CD4-positive, alpha-beta T cell treated with Interferon alpha-2 for 1 hour (primary cell): ENCODE measurements around the gene FBXO47.
"Not testable (repeated sequence)": the region's sequence is repeated elsewhere in the genome, so short reads cannot be mapped to it uniquely, and the experiment has no call there.

Source experiments
- DNase-seq, 2 donors: peaks; one replicate each; pipeline ENCODE4 v3.0.0-alpha.2; 2020 to 2022

FBXO47 gene

DNA sequence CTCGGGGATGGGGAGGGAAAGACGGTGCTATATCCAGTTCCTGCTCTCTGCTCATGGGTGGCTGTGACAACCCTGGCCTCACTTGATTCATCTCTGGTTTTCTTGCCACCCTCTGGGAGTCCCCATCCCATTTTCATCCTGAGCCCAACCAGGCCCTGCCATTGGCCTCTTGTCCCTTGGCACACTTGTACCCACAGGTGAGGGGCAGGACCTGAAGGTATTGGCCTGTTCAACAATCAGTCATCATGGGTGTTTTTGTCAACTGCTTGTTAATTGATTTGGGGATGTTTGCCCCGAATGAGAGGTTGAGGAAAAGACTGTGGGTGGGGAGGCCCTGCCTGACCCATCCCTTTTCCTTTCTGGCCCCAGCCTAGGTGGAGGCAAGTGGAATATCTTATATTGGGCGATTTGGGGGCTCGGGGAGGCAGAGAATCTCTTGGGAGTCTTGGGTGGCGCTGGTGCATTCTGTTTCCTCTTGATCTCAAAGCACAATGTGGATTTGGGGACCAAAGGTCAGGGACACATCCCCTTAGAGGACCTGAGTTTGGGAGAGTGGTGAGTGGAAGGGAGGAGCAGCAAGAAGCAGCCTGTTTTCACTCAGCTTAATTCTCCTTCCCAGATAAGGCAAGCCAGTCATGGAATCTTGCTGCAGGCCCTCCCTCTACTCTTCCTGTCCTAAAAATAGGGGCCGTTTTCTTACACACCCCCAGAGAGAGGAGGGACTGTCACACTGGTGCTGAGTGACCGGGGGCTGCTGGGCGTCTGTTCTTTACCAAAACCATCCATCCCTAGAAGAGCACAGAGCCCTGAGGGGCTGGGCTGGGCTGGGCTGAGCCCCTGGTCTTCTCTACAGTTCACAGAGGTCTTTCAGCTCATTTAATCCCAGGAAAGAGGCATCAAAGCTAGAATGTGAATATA lies 46.6 kb downstream of the FBXO47 start:
- no peak for DNase-seq

DNA sequence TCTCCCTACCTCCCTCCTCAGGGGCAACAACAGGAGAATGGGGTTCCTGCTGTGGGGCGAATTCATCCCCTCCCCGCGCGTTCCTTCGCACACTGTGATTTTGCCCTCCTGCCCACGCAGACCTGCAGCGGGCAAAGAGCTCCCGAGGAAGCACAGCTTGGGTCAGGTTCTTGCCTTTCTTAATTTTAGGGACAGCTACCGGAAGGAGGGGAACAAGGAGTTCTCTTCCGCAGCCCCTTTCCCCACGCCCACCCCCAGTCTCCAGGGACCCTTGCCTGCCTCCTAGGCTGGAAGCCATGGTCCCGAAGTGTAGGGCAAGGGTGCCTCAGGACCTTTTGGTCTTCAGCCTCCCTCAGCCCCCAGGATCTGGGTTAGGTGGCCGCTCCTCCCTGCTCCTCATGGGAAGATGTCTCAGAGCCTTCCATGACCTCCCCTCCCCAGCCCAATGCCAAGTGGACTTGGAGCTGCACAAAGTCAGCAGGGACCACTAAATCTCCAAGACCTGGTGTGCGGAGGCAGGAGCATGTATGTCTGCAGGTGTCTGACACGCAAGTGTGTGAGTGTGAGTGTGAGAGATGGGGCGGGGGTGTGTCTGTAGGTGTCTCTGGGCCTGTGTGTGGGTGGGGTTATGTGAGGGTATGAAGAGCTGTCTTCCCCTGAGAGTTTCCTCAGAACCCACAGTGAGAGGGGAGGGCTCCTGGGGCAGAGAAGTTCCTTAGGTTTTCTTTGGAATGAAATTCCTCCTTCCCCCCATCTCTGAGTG lies 47.7 kb downstream of the FBXO47 start:
- DNase-seq = no peak

DNA sequence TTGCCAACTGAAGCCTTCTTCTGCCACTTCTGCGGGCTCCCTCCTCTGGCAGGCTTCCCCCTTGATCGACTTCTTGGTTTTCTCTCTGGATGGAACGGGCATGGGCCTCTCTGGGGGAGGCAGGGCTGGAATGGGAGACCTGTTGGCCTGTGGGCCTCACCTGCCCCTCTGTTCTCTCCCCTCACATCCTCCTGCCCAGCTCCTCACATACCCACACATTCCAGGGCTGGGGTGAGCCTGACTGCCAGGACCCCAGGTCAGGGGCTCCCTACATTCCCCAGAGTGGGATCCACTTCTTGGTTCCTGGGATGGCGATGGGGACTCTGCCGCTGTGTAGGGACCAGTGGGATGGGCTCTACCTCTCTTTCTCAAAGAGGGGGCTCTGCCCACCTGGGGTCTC lies 48.3 kb downstream of the FBXO47 start:
- DNase-seq = no peak

DNA sequence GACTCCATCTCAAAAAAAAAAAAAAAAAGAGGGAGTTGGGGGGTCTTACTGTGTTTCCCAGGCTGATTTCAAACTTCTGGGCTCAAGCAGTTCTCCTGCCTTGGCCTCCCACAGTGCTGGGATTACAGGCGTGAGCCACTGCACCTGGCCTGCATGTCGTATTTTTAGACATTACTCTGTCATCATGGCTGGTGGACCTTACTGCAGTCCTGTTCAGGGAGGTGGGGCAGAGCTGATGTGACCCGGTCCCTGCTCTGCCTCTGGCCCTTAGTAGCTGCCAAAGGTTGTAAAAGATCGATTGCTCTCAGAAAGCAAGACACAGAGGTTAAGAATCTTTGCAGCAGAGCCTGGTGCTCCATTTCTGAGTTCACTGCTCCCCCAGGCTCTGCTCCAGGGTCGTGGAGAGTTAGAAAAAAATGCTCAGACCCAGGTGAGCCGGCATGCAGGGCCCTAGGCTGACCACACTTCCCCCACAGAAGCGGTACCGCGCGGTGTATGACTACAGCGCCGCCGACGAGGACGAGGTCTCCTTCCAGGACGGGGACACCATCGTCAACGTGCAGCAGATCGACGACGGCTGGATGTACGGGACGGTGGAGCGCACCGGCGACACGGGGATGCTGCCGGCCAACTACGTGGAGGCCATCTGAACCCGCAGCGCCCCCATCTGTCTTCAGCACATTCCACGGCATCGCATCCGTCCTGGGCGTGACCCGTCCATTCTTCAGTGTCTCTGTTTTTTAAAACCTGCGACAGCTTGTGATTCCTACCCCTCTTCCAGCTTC lies 48.9 kb downstream of the FBXO47 start:
- DNase-seq = no peak

DNA sequence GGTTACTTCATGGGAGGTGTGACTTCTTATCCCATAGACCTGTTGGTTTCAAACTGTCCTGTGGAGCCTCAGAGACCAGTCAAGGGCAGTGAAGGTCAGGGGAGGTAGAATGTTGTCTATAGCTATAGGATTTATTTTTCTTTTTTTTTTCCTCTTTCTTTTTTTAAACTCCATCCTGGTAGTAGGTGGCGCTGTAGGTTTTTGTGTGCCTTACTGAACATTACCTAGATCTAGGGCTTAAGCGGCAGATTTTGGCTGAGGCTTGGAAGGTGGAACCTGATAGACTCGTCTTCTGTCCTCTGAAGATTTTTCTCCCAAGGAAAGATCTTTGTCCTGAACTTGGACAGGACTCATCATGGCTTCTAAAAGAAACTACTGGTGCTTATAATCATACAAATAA lies 49.9 kb downstream of the FBXO47 start:
- no peak for DNase-seq

DNA sequence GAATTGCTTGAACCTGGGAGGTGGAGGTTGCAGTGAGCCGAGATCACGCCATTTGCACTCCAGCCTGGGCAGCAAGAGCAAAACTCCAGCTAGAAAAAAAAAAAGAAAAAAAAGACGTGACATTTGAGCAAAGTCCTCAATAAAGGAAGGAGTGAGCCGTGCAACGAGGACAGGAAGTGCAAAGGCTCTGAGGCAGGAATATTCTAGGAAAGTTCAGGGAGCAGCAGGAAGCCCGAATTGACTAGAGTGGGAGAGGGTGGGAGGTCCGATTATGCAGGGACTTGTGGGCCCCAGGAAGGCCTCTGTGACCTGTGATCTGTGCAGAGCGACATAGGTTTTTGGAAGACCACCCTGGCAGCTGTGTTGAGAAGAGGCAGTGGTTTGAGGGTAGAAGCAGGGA lies 50.4 kb downstream of the FBXO47 start:
- DNase-seq = no peak

DNA sequence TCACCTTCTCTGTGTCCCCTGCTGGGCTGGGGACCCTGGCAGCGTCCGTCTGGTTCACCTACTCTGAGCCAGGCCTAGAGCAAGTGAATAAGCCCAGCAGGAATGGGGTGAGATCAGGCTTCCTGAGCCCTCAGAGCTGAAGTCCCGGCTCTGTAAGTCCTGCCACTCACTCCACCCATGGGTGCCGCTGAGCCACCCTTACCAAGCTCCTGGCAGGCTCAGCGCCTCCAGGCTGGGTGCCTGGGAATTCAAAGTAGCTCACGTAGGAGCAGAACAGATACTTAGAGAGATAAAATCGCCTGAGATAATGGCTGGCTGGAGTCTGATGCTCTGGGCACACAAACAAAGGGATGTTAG lies 51.6 kb downstream of the FBXO47 start:
- no peak for DNase-seq

DNA sequence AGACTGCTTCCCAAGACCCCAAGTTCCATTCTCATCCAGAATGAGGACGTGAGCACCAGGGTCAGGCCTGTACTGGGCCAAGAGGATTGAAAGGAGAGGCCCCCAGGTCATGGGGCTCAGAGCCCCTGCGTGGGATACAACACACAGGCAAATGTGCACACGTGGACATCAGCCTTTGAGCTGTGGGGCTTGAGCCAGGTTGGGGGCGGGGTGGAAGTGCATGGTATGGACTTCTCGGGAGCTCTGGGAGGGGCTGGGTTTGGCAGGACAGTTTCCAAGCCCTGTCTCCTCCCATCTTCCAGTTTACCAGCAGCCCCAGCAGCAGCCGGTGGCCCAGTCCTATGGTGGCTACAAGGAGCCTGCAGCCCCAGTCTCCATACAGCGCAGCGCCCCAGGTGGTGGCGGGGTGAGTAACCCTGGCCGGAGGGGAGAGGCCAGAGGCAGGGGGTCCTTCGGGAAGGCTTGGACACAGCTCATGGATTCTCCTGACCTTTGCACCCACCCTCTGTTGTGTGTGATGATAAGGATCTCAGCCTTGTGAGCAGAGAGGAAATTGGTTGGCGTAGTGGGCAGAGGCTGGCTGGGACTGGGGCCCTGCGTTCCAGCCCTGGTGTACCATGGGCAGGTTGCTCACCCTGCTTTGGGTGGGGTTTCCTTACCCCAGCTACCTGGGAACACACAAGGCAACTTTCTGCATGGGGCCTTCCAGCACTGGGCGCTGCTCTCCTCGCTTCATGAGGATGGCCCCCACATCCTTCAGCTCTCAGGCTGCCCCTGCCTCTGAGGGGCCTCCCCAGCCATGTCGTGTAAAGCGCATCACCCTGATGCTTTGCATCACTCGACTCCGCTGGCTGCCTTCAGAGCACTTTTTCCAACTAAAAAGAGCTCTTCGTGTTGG lies 52.2 kb downstream of the FBXO47 start:
- no peak for DNase-seq

DNA sequence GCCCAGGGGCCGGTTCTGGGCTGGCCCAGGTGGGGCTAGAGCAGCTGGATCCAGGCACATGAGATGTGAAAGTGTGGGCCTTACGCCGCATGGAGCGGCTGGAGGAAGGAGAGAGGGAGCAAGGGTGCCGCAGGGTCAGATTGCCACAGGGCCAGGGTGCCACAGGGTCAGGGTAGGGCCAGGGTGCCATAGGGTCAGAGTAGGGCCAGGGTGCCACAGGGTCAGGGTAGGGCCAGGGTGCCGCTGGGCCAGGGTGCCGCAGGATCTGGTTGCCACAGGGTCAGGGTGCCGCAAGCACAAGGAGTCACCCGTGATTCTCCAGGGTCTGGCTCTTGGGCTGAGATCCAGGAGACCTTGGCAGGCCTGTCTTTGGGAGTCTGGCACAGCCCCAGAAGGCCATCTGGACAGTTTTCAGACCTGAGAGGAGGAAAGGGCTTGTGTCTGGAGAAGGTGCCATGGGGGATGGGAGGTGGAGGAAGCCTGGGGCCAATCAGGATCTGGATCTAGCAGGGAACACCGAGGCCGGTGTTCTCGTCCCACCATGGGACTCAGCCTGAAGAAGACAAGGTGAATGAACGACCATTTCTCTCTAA lies 54.9 kb downstream of the FBXO47 start:
- DNase-seq = no peak

DNA sequence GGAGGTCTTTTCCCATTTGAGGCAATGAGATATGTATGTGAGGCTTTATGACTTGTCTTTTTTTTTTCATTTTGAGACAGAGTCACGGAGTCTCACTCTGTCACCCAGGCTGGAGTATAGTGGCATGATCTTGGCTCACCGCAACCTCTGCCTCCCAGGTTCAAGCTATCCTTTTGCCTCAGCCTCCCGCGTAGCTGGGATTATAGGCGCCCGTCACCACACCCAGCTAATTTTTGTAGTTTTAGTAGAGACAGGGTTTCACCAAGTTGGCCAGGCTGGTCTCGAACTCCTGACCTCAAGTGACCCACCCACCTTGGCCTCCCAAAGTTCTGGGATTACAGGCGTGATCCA lies 55.5 kb downstream of the FBXO47 start:
- not testable (repeated sequence) for DNase-seq

DNA sequence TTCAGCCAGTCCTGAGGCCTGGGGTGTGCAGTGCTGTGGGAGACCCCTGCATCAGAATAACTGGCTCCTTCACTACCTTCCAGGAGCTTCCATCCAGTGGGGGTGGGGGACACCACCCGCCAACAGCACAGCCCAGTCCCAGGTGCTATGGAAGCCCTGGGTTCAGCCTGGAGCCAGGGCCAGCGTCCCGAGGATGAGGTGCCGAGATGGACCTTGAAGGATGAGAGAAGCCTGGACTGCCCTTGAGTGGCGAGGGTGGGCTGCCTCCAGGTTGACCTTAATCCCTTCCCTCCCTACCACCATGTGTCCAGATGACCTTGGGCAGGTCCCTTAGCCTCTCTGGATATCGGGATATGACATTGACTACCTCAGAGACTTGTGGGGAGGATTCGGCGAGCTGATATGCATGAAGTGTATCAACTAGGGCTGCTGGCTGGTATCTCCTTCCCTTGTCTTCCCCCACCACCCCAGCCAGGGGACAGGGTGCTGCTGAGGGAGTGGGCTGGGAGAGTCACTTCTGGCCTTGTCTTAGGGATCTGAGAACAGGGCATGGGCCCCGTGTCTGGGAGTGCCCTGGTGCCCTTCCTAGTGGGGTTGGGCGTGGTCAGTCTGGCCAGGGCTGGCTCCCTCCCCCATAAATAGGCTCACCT lies 56.0 kb downstream of the FBXO47 start:
- DNase-seq = no peak

DNA sequence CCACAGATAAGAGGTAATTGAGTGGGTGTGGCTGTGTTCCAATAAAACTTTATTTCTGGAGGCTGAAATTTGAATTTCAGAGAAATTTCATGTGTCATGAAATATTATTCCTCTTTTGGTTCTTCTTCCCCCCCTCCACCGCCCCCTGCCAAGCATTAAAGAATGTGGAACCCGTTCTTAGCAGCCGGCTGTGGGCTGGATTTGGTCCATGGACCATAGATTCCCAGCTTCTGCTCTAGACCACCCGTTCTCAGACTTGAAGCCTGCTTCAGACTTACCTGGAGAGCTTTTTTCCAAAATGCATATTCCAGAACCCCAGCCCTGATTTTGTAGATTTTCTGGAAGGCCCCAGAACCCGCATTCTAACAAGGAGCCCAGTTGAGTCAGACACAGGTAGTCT lies 56.9 kb downstream of the FBXO47 start:
- DNase-seq = no peak

DNA sequence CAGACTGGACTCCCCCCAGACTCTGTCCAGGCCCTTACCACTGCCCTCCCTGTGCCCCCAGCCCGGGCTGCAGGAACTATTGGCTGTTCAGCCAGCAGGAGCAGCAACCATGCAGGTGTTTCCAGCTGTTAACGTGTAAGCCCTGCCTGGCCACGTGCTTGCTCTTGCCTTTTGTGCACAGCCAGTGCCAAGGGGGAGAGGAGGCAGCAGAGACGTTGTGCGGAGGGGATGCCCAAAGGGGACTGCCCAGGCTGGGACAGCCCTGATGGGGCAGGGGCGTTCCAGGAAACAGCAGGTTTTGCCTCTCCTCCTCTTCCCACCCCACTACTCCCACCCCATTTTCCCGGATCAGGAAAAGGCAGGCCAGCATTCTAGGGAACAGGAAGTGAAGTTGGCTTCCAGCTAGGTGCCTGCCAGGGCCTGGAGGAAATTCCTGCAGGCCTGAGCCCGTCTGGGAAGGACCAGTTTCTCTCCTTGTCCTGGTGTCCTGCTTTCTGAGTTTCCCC lies 58.5 kb downstream of the FBXO47 start:
- DNase-seq = no peak

DNA sequence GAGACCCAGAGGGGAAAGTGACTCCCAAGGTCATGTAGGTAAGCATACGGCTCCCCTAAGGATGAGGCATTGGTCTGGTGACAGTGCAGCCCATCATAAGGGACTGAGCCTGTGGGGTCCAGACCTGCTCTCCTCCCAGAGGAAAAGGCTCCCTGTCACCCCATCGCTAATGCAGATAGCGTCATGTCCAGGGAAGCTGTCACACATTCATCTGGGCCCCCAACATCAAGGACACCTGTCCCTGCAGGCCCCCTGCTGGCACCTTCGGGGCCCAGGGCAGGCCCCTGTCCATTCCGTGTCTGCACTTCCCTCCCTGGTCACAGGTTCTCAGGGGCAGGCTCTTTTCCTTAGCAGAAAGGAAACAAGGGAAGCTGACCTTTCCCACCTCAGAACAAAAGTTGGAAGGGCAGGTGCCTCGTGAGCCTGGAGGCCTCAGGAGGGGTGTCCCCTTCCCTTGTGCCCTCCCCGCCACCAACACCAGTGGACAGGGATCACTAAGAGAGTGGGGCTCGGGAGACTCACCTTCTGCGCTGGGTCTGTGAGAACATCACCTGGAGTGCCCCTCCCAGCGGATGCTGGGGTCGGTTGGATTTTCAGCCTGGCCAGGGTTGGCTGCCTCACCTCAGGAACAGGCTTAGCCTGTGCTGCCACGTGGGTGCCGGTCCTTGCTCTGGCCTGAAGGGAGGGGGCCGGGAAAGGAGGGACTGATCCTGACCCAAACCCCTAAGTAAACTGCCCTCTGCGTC lies 59.1 kb downstream of the FBXO47 start:
- DNase-seq = no peak

DNA sequence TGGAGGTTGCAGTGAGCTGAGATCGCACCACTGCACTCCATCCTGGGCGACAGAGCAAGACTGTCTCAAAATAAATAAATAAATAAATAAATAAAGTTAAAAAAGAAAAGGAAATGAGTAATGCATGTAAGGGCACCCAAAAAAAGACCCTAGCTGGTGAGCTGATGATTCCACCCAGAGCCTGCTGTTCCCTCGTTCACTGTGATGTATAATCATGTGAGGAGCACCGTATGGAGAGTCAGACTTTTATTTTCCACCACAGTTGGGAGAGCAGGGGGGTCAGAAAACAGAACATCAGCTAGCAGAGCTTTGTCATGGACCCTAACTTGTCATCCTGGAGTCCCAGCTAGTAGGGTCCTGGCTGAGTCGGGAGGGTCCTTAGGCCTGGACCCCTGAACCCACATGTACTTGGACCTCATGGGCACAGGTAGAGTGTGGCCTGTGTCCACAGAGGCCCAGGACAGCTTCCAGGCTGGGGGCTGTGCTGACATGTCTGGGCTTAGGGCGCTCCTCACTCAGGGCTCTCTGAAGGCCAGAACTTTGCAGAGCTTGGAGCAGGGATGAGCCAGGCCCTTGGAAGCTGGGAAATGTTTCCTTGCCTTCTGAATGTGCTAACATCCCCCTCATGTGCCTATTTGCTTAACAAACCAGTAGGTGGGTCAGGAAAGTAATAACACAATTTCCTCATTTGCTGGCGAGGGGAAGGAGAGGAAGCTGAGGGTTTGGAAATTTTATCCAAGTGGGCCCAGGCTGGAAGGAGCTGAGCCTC lies 60.6 kb downstream of the FBXO47 start:
- DNase-seq = no peak

DNA sequence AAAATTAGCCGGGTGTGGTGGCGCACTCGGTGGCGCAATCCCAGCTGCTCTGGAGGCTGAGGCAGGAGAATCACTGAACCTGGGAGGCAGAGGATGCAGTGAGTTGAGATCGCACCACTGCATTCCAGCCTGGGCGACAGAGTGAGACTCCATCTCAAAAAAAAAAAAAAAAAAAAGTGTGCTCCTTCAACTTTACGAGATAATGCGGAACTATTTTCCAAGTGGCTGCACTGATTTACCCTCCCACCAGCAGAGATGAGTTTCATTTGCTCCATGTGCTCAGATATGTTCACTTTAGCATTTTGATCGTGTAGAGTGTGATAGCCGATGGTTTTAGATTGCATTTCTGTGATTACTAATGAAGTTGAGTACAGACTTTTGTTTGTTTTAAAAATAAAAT lies 61.8 kb downstream of the FBXO47 start:
- DNase-seq = no peak

DNA sequence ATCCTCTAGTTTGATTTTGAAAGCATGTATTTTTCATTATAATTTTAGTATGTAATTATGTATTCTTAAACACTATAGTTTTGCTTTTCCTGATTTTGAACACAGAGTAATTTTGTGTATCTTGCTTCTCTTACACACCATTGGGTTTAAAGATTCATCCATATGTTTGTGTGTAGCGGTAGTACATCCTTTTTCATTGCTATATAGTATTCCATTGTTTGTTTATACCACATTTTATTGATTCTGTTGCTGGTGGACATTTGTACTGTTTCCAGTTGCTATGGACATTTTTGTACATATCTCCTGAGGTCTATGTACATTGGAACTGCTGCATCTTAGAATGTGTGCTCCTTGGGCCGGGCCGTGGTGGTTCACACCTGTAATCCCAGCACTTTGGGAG lies 62.3 kb downstream of the FBXO47 start:
- no peak for DNase-seq

DNA sequence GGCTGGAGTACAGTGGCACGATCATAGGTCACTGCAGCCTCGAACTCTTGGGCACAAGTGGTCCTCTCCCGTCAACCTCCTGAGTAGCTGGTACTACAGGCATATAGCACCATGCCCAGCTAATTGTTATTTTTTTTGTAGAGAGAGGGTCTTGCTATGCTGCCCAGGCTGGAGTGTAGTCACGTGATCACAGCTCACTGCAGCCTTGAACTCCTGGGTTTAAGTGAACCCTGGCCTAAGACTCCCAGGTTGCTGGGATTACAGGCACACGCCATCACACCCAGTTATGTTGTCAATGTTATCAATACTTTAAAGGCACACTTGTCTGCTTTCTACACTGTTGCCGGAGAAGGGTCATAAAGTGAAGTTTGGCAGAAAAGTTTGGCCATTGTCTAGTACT lies 63.8 kb downstream of the FBXO47 start:
- DNase-seq = no peak

DNA sequence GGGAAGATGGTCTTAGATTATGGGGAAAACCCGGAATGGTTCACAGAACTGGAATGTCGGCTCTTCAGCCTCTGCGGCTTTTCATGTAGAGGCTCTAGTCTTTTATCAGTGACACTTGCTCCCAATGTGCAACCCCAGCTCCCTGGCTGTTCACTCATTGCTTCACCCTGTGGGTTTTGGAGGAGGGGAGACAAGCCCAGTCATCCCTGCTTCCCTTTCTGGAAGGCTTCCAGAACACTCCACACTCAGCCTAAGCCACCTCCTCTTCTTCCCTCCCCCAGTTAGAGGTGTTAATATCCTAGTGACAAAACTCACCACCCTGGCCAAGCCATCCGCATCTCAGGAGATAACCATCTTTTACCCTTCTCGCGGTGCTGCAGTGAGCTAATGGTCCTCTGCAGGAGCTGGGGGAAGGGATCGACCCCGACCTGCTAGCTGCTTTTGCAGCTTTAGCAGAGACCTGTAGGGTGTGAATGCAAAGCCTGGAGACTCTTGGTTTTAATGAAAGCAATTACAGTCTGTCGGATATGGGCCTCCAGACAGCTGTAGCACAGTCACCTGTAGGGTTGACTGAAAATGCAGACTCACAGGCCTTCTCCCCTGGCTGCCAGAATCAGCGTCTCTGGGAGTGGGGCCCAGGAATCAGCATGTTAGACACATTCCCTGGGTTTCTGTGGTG lies 66.1 kb downstream of the FBXO47 start:
- DNase-seq = peak; percentile 41 to 65
